ENCODE results near the gene ARG2. TPM values are rescaled to one million over a fixed set of nuclear protein-coding genes. Genes with fewer than 3 reads are reported as not detected.

ARG2 gene
- total RNA-seq, 1 donor from 2014 or later: 0.77 TPM

DNA sequence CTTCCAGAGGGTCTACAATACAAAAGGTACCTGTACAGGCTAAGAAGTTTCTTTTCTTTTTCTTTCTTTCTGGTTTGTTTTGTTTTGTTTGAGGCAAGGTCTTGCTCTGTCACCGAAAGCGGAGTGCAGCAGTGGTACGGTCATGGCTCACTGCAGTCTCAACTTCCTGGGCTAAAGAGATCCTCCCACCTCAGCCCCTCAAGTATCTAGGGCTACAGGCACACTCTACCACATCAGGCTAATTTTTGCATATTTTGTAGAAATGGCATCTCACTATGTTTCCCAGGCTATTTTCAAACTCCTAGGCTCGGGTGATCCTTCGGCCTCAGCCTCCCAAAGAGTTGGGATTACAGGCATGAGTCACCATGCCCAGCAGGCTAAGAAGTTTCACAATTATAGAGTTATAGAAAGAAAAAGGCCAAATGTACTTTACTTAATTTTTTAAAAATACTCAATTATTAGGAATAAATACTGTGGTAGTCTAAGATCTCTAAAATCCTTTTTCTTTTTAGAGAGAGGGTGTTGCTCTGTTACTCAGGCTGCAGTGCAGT, 16.6 kb upstream of the ARG2 start:
- Histone ChIP-seq H3K4me1 (peaks cover 13% of the 10 kb centered on the region), H3K4me3 (no peak overlapping the region), H3K36me3 (no peaks in the 10 kb centered on the region), H3K27me3 (ENCODE audit: low read depth) (no peaks in the 10 kb centered on the region), H3K9me3 (no peaks in the 10 kb centered on the region), H3K27ac (no peak overlapping the region)
- TF ChIP-seq, protein P1, sequence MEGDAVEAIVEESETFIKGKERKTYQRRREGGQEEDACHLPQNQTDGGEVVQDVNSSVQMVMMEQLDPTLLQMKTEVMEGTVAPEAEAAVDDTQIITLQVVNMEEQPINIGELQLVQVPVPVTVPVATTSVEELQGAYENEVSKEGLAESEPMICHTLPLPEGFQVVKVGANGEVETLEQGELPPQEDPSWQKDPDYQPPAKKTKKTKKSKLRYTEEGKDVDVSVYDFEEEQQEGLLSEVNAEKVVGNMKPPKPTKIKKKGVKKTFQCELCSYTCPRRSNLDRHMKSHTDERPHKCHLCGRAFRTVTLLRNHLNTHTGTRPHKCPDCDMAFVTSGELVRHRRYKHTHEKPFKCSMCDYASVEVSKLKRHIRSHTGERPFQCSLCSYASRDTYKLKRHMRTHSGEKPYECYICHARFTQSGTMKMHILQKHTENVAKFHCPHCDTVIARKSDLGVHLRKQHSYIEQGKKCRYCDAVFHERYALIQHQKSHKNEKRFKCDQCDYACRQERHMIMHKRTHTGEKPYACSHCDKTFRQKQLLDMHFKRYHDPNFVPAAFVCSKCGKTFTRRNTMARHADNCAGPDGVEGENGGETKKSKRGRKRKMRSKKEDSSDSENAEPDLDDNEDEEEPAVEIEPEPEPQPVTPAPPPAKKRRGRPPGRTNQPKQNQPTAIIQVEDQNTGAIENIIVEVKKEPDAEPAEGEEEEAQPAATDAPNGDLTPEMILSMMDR (IDR thresholded peaks at IDR 0.05): no peak
- ATAC-seq (no peak), DNase-seq (no peak)
- intact Hi-C loops (cut with DNase I): no loop called here

DNA sequence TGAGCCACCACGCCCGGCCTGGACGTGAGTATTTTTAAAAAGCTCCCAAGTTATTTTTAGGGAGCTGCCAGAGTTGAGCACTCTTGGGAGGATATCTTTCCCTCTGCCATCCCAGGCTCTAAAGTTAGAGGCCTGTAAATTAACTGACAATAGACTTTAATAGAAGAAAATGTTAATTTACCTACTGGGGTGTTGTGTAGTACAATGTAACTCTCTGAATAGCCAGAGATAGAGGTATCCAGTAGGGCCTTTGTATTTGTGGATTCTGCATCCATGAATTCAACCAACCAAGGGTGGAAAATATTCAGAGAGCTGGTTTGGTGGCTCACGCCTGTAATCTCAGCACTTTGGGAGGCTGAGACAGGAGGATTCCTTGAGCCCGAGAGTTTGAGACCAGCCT, 12.1 kb upstream of the ARG2 start:
- intact Hi-C loops (cut with DNase I): no loop called here
- no peak for DNase-seq
- no peak overlapping the region for H3K27ac ChIP-seq
- TF ChIP-seq, protein P1 (IDR thresholded peaks at IDR 0.05): no peak
- no peak for ATAC-seq
- no peaks in the 10 kb centered on the region for H3K4me1 ChIP-seq
- H3K27me3 ChIP-seq (ENCODE audit: low read depth): no peaks in the 10 kb centered on the region
- H3K4me3 ChIP-seq: no peak overlapping the region
- no peaks in the 10 kb centered on the region for H3K36me3 ChIP-seq
- no peaks in the 10 kb centered on the region for H3K9me3 ChIP-seq

DNA sequence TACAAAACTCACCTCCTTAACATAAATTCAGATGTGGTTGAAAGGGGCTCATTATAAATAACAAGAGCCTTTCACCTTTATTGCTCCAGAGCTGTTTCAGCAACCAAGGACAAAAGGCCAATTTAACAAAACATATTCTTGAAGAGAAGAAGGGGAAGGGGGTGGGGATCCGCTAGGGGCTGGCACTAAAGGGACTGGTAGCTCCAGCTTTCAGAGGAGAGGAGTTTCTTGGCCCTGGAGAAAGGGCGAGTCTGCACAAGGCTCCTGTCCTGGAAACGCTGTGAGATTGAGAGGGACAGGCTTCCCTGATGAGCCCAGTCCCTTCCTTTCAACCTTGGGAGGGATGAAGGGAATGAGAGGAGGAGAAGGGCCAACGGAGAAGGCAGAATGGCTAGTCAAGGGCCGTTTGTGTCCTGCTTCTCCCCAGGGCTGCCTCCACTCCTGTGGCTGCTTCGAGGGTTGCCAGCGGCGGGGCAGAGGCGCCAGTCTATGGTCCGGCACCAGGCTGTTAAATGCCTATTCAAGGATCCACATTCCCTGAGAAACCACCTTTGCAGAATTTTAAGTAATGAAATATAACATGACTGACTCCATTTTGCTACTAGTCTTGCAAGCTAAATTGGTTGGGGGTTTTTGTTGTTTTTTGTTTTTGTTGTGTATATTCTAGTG, 9.9 kb upstream of the ARG2 start:
- no peaks in the 10 kb centered on the region for H3K9me3 ChIP-seq
- DNase-seq (no peak), ATAC-seq (no peak)
- intact Hi-C loops (cut with DNase I): loop anchor here (10.0 kb wide), 1 partner anchor 95 kb away; the partner anchor contains the start of gene RDH12
- H3K4me1 ChIP-seq: no peaks in the 10 kb centered on the region
- H3K4me3 ChIP-seq: no peak overlapping the region
- TF ChIP-seq, protein P1 (IDR thresholded peaks at IDR 0.05): no peak
- H3K27ac ChIP-seq: no peak overlapping the region
- no peaks in the 10 kb centered on the region for H3K36me3 ChIP-seq
- no peaks in the 10 kb centered on the region for H3K27me3 ChIP-seq (ENCODE audit: low read depth)

DNA sequence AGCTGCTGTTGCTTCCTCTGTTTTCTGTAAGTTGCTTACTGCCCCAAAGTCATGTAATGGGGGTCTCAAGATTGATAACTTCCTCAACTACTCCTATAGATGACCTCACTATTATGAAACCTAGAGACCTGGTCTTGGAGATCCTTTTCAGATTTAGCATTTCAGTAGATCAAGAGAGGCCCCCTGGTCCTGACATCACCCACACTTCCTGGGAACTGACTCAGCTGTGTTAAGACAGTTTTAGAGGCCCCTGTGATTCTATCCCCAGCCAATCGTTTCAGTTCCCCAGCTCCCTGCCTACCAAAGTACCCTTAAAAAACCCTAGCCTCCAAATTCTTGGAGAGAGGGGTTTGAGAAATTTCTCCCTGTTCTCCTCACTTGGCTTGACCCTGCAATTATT, 9.2 kb upstream of the ARG2 start:
- ATAC-seq (no peak), DNase-seq (no peak)
- Histone ChIP-seq H3K27ac (no peak overlapping the region), H3K36me3 (no peaks in the 10 kb centered on the region), H3K4me3 (no peak overlapping the region), H3K9me3 (no peaks in the 10 kb centered on the region), H3K4me1 (no peaks in the 10 kb centered on the region), H3K27me3 (ENCODE audit: low read depth) (no peaks in the 10 kb centered on the region)
- intact Hi-C loops (cut with DNase I): loop anchor here (10.0 kb wide), 1 partner anchor 94 kb away; the partner anchor contains the start of gene RDH12
- TF ChIP-seq, protein P1 (IDR thresholded peaks at IDR 0.05): no peak

DNA sequence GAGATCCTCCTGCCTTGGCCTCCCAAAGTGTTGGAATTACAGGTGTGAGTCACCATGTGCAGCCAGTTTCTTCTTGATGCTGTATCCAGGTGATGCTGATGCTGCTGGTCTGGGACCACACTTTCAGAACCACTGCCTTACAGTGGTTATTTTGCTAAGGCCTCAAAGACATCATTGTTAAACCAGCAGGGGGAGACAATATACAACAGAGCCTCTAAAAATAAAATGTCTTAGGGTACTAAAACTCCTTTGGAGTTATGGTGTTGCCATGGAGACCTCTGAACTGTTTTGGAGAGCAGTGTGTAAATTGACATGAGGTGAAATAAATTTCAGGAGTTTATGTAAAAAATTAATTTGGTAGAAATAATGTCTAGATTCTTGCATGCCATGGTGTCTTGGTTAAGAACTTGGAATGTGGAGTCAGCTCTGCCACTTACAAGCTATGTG, 1.1 kb upstream of the ARG2 start:
- Histone ChIP-seq H3K4me1 (peaks cover 22% of the 10 kb centered on the region), H3K9me3 (no peaks in the 10 kb centered on the region), H3K27ac (peak overlapping the region; percentile 70), H3K36me3 (no peaks in the 10 kb centered on the region), H3K27me3 (ENCODE audit: low read depth) (no peaks in the 10 kb centered on the region), H3K4me3 (no peak overlapping the region)
- intact Hi-C loops (cut with DNase I): loop anchor here (10.0 kb wide), 1 partner anchor 86 kb away; the partner anchor contains the start of gene RDH12
- ATAC-seq (peak; percentile 66 to 67), DNase-seq (no peak)
- TF ChIP-seq, protein P1 (IDR thresholded peaks at IDR 0.05): peak; percentile 60

Measured in lower lobe of right lung (tissue), 2 donors.